Dedifferentiated amniotic fluid mesenchymal stem cell (primary cell): ENCODE data around the gene EN2.

ENCODE experiments used
- DNase-seq: peaks from one replicate; pipeline ENCODE4 v3.0.0-alpha.2; 2016; ENCODE audit errors: extremely low spot score

Gene EN2

DNA sequence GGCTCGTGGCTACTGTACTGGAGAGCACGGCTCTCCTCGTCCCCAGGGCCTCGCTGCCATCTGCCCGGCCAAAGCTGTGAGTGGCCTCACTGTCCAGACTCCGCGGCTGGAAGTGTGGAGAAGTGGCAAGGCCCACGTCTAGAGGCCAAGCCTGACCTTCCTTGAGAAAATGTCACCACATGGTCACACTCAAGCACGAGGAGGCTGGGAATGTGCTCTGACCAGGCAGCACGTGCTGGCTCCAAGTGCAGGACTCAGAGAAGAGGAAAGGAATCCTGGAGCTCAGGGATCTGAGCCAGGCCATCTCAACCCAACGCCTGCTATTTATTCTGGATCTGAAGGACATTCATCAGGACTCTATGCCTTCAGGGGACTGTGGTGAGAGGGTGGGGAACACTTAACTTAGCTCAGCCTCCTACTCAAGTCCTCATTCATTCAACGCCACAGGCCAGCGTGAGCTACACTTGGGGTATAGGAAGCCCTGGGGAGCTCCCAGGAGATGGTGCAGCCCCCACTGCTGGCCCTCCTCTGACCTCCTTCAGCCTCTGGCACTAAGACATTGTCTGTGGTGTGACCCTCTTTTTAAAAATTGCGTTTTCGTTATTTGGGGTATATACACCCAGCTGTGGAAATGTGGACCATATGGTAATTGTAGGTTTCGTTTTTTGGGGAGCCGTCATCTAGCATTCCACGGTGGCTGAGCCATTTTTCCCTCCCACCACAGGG is 29.0 kb downstream of the EN2 start:
- no peak for DNase-seq

- DNase-seq = no peak
Measured at GRCh38 chr7:155487509-155488482, 29.9 kb downstream of the EN2 start.

DNA sequence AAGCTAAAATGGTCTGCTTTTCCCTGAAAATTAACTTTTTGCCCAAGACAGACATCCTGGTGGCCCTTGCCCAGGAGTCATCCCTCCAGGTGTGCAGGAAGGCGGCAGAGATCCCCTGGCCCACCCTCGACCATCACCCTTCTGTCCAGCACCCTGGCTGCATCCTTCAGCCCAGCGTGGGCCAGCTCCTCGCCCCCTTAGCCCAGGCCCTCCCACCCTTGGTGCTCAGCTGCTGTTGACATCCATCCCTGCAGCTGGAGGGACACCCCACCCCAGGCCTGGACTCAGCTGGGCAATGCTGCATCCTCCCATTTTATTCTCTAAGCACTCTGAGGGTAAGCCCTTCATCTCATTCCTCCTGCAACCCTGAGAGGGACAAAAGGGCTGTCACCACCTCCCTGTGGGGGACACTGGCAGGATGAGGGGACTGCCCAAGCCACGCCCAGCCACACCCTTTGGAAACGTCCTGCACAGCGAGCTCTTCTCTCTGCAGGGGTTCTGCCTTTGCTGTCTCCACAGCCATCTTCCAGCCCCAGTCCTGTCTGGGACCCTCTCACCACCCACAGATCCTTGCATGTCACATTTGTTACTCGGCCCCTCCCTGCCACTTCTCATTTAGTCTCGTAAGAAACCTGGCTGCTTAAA is 30.7 kb downstream of the EN2 start:
- DNase-seq = no peak

DNA sequence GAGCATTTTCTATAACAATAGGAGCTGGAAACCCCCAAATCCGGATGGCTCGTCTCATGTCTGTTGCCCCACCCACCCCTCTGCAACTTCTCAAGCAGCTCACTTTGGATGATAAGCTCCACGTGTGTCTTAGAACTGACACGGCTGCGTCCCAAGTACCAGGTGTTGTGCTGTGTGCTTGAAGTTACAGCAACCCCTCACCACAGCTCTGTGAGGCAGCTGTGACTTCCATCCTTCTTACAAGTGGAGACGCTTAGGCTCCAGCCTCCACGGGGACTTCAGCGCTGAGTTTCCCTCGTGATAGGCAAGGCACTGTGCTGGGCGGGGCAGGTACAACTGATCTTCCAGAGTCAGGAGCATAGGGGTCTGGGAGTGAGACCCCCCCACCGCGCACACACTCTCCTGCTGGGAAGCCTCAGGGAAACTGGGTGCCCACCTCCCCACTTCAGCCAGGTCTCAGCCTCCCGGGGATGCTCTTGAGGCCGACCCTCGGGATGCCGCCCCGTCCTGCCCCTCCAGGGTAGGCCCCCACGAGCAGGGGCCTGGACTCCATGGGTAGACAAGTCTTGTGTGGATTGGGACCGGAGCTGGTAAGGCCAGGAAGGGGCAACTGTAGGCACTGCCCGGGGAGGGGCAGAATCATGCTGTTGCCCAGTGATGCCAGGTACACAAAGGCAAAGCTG is 31.4 kb downstream of the EN2 start:
- DNase-seq = no peak

DNA sequence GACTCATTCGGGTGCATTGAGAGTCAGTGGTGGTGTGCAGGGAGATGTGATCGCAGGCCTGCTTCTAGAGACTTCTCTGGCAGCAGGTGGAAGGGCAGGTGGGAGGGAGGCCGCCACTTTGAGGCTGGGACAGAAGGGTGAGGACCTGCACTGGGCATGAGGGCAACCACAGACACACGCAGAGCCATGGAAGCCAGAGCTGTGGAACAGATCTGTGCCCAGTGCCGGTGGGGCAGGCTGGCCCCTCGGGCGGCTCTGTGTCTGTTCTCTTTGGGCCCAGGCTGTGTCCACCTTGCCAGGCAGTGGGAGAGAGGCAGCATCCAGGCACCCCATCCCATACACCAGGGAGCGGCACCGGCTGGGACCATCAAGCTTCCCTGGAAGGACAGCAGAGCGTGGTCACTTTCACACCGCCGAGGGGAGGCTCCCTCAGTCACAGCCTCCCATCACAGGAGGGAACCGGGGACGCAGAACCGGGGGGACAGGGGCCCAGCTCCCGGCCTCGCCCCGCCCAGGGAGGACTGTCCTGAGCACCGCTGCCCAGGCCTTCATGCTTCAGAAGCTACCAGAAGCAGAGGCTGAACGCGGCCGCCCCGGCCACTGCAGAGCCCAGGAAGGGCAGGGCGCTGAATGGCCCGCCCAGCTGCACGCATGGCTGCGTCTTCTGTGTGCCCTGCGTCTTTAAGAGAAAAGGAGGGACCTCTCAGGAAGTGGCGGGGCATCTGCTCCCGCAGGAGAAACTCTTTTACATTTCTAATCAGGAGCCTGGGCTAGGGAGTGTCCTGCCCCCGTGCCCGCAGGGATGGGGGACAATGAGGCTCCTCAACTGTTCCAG is 32.1 kb downstream of the EN2 start:
- no peak for DNase-seq

DNA sequence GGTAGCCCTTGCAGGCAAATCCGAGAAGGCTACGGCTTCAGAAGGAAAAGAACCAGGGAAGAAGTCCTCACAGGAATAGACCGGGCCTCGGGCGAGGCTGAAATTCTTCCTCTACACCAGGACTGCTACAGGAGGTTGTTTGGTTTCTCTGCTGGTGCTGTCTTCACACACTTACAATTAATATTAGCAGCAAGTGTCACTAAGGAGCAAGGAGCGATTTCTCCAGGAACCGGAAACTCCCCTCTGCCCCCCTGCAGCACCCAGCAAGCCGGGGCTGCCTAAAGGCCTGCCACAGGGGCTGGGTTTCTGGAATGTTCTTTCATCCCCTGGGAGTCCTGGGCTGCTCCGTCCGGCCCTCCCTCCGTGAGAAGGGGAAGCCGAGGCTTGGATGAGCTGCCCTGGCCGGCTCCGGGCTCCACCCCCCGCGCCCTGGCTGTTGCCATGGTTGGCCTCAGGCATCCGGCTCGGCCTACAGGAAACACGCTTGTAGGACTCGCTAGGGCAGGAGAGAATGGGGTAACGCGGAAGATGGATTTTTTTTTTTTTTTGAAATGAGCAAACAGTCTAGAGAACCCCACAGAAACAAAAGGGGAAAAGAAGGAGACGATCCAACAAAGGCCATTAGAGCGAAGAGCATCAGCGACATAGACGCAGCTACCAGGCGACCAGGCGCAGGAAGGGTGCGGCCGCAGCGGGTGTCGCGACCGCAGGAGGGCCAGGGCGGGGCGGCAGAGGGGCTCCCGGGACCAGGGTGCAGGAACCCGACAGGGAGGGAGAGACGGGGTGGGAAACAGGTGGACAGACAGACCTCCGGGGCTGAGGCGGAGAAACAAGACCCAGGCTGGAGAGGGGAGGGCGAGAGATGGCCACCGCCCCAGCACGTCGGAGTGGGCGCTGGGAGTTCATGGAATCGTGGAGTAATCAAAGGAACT is 33.0 kb downstream of the EN2 start:
- DNase-seq = no peak

GRCh38 chr7:155491812-155492211 is 33.9 kb downstream of the EN2 start:
- DNase-seq = no peak

DNA sequence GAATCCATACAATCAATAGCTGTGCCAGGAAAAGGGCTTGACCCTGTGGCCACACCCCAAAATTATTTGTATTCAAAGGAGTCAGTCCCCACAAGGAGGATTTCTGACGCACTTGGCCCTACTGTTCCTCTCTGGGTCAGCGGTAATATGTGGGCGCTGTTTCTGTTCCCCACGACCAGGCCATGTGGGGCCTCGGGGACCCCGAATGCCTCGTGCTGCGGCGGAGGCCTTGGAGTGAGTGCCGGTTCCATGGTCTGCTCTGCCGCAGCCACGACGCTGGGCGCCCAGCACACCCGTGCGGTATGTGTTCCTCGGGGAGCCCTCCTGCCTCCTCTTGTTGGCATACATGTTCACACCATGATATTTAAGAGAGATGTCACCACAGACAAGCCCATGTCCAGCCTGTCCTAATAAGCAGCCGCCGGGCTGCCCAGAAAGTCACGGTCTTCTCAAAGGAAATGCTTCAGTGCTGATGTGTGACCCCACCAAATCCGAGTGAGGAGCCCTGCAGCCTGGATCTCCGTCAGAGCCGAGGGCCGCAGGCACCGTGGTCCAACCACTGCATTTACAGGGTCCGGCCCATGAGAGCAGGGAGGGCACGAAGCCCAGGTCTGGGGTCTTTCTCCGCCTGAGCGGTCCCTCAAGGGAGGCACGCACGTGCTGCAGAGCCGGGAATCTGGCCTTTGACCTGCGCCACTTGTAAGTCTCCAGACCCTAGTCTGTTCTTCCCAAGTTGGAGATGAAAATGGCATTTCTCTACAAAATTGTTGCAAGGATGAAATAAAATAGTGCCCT is 36.0 kb downstream of the EN2 start:
- no peak for DNase-seq

DNA sequence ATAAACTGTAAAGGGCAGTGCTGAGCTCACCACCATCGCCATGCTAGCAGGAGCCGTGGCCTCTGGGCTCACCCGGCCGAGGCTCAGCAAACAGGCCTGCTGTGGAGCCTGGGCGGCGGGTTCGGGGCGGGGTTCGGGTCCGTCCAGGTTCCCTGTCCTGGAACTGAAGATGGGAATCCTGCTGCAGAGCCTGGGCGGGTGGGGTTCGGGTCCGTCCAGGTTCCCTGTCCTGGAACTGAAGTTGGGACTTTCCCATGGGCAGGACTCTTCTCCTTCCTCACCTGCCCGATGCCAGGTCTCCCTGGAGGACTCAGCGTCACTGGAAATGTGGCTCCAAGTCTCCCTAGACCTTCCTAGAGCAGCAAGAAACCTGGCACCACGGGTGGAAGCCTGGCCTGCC is 36.6 kb downstream of the EN2 start:
- no peak for DNase-seq

- no peak for DNase-seq
Measured at GRCh38 chr7:155495440-155496248, 37.7 kb downstream of the EN2 start.

DNA sequence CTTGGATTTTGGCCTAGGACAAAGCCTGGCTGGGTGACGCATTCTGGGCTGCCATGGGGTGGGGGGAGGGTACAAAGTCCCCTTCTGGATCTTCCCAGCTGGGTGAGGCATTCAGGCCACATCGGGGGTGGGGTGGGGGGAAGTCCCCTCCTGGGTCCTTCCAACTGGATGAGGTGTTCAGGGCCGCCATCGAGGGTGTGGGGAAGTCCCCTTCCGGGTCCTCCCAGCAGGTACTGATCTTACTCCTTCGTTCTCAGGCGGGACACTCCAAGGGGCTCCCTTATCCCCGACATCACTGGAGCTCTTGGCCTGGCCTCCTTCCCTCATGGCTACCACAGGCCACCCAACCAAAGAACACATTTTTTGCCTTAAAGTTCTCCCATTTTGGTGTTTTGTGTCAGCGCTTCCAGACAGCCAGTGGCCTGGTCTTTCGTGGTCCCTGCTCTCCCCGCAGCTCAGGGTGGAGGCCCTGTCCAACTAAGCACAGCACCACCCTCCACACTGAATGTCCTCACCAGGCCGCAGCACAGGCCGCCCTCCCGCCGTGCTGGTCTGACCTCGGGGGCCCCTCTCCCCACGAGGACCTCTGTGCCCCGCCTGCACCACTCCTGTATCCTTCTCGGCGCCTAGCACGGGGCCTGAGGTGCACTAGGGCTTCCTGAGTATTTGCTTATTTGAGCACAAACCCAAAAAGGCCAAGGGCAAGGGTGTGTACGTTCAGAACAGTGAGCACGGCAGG is 38.5 kb downstream of the EN2 start:
- no peak for DNase-seq

DNA sequence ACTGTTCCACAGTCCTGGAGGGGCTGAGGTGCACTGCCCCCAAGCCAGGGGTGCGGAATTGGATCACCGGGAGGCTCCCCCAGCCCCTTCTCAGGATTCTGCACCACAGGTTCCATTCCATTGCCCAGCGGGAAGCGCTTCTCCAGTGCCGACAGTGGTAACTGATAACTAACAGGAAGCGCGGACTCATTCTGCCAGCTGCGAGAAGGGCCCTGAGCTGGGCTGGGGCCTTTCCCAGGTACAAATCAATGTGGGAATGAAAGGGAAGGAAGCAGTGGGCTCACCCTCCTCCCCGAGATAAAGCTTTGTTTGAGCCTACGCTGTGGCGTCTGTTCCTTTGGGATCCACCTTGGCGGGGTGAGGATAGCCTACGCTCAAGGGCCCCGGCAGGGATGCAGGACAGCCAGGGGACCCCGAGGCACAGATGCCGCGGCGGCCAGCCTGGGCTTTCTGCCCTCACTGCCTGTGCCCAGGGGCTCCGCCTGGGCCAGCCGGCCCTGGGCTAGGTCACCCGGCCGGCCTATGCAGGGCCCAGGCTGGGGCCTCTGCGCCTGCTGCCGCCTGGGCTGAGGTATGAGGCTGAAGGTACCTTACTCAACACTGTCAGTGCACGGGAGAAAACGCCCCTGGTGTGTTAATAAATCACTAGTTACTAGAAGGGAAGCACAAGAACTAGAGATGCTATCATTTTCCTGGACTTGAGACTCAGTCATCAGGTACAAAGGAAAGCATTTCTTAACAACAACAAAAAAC is 39.4 kb downstream of the EN2 start:
- DNase-seq = no peak

DNA sequence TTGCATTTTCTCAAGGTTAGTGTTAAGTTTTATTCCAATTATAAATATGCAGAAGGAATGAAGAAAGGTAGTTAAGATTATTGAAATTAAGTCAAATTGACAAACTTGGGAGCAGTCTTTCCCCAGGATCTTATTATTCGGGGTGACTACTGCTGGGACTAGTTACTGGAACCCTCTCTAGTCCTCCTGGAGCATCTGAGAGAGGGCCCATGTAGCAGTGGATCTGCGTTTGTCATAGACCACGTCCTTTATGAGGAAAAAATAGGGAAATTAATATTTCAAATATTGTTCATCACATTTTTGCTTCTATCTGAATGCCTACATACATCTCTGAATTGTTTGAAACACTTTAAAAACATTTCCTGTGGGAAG is 47.5 kb downstream of the EN2 start:
- no peak for DNase-seq

- DNase-seq = no peak
Measured at GRCh38 chr7:155506854-155507337, 49.0 kb downstream of the EN2 start.

DNA sequence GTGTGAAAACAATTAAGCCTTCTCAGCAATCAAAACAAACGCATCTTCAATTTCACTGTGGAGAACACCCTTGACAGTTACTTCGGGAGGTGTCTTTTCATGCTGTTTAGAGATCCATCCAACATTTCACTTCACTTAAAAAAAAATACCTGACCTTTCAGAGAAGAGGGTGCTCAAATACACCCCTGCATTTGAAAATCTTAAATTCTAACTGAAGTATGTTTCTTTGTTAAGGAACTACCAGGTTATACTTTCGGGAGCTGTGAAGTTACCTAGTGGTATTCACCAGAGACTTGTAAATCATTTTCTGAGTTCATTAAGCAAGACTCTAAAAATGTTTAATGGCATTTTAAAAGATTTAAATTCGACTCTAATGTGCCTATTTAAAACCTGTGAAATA is 49.6 kb downstream of the EN2 start:
- no peak for DNase-seq
